GM21381 (cell line): ENCODE results near the gene URB1.
"Not testable (repeated sequence)": the region's sequence is repeated elsewhere in the genome, so short reads cannot be mapped to it uniquely, and the experiment has no call there.

Experiments
- ATAC-seq: cut with Tn5 transposase; IDR thresholded peaks from one replicate; pipeline ENCODE4 v1.9.1; 2021; ENCODE audit warnings: mild to moderate bottlenecking, moderate library complexity; ENCODE audit not compliant: unreplicated experiment

The URB1 gene

DNA sequence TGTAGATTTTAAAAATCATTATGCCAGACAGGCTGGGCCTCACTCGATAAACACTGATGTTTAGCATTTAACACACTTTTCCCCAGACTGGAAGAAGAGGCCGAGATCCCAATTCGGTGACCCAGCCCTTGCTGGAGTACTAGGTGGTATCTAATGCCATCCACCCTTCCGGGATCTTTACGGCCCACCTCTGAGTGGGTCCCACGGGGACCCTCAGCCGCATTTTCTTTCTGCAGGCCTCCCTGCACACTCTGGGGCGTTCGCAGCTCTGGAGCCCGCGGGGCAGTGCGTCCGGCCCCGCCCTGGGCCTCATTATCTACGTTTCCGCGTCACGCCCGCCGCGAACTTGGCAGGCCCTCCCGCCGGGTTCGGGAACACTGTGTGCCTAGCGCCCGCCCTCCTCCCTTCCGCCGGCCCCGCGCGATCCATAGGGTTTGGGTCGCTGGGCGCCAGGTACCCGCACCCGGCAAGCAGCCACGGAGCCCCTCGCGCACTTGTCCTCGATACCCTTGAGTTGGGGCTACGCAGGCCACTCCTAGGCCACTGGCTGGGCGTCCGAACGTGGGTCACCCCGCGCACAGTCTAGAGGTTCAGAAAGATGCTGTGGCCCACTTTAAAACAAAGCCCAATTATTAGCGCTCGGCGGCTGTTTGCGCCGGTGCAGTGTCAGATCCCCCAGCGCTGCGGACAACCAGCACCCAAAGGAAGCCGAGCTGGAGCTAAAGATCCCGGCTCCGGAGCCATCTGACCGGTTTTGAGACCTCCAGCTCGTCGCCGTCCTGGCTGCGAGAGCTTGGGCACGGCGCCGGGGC lies 18.7 kb upstream of the URB1 start:
- no peak for ATAC-seq

DNA sequence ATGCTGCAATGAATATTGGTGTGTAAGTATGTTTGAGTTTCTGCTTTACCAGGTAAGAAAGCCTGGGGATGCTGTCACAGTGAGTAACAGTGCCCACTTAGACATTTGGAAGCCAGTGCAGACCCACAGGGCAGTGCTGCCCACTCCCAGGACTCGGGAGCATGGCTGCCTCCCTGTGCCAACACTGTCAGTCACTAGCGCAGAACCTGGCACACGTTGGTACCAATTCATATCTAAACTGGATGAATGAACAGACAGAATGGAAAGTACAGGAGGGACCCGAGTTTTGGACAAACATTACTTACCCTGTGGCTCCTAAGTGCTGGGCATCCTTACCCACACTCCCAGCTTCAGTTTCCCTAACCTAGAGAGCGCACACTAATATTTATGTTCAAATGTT lies 18.1 kb upstream of the URB1 start:
- no peak for ATAC-seq

DNA sequence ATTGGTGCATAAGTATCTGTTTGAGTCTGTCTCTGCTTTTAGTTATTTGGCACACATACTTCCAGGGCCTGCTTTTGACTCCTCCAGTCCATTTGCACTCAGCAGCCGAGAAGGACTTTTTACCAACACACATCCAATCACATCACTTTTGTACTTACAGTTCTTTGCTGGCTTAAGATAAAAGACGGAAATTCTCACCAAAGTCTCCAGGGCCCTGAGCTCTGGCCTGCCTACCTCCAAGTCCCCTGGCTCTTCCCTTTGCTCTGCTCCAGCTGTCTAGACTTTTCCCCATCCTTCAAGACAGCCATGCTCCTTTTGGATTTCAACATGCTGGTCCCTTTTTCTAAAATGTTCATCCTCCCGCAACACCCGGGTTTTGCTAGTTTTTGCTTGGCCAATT lies 17.5 kb upstream of the URB1 start:
- no peak for ATAC-seq

DNA sequence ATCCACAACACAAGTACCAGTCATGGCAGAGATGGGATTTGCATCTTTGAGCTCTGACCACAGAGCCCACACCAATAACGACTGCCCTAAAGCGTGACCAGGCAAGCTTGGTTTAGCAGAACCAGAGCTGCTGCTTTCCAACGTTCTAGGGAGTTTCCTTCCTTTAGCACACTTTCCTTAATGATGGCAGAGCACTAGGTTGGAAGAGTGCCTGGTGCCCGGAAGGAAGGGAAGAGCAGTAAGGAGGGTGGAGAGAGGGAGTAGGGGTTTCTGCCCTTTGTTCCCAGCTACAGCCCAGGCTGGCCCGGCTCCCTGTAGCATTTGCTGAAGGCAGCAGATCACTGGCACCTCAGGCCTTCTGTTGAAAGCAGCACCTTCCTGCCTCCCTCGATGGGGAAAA lies 13.6 kb upstream of the URB1 start:
- no peak for ATAC-seq

DNA sequence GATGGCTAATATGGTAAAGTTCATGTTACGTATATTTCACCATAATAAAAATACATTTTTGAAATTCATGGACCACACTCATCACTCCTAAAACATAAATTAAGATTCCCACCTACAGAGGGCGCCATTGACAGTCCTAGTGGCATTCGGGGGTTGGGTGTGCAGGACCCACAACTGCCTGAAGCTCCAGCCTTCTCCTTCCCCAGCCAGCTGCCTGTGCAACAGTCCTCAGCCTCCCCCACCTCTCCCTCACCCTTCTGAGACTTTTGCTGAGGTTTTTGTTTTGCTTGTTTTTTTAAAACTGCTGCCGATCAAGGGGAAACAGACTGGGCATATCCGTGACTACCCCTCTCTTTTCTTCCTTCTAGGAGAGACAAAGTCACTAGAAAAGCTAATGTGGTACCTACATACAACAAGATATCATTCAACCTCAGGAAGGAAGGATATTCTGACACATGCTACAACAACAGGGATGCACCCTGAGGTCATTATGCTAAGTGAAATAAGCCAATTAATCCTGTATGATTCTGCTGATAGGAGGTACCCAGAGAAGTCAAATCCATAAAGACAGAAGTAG lies 10.5 kb upstream of the URB1 start:
- ATAC-seq, result no peak

DNA sequence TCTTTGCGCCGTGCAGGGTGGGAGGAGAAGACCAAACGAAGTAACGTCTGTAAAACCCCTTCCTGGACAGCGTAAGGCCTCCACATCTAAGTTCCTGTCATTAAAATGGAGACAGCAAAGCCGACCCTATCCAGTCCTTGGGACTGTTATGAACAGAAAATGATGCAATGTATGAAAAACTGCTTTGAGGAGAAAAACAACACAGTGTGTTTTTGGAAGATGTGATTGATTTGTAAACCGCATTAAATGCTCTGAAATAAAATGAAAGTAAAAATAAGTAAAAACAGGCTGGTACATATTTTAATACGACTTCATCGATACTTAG lies 827 bp upstream of the URB1 start:
- no peak for ATAC-seq

DNA sequence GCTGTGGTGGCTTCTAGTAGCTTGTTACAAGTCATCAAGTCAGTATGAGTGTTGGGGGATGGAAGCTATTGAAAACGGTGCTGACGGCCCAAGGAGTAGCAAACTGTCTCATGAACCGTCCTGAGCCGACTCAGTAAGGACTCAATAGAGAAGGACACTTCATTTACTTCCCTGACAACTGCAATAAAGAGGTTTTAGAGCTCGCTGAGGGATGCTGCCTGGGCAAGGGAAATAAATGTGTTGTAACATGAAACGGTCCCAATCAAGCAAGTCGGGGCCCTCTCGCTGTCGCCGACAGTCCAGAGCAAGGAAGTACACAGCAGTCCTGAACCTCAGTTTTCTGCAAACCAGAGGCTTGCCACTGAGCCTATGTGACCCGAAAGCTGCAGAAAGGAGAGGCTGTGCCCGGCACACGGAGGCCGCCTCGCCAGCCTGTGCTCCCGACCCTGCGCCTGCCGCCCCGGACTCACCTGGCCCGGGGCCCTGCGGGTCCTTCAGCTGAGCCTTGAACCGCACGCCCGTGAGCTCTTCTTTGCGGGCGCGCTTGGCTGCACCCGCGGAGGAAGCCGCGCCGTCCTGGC lies 423 bp downstream of the URB1 start:
- no peak for ATAC-seq

DNA sequence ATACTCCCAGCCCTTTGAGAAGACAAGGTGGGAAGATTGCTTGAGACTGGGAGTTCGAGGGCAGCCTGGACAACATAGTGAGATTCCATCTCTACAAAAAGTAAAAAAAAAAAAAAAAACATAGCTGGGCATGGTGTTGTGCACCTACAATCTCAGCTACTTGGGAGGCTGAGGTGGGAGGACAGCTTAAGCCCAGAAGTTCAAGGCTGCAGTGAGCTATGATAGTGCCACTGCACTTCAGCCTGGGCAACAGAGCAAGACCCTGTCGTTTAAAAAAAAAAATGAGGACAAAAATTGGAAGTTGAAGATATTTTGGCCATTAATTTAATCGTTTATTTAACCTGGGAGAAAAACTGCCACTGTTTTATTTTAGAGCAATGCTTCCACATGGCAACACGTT lies 1.1 kb downstream of the URB1 start:
- ATAC-seq, result no peak

DNA sequence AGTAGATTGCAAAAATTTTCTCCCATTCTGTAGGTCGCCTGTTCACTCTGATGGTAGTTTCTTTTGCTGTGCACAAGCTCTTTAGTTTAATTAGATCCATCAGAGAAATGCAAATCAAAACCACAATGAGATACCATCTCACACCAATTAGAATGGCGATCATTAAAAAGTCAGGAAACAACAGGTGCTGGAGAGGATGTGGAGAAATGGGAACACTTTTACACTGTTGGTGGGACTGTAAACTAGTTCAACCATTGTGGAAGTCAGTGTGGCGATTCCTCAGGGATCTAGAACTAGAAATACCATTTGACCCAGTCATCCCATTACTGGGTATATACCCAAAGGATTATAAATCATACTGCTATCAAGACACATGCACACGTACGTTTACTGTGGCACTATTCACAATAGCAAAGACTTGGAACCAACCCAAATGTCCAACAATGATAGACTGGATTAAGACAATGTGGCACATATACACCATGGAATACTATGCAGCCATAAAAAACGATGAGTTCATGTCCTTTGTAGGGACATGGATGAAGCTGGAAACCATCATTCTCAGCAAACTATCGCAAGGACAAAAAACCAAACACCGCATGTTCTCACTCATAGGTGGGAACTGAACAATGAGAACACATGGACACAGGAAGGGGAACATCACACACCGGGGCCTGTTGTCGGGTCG lies 2.1 kb downstream of the URB1 start:
- not testable (repeated sequence) for ATAC-seq

DNA sequence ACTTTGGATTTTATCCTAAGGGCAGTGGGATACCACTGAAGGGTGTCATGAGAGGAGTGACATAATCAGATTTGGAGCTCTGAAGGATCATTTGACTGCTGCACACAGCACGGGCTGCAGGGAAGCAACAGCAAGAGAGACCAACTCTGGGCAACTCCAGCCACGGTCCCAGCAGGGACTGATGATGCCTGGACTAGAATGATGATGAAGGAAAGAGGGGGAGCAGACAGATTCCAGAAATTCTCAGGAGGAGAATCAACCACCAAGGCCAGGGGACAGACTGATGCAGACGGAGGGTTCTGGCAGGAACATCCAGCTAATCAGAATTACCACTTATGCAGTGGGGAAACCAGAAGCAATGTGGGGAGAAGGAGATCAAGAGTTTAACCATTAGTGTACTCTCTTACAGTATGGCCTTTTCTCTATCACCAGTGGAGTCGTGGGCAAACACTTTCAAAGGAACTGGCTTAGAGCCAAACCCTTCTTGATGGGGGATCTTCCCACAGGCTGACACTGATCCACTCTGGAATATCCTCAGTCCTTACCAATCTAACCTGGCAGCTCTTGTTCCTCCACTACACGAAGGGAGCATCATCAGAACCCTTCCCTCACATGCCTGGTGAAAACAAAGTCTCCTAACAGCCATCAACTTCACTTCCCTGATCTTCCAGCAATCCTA lies 3.3 kb downstream of the URB1 start:
- ATAC-seq, result no peak

DNA sequence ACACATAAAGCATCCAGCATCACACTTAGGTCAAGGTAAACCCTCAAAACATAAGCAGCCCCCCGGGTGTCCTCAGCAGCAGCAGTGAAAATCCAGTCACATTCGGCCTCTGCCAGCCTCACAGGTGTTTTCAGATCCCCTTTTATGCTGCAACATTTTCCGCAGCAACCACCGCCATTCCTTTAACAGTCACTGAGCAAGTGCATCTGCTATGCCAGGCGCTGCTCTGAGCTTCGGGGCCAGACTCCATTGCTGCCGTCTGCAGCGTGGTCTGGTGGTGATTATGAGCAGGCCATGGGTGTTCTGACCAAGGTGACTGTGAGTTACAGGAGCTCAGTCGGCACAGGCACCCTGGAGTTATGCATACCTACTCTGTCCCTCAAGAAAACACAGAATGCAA lies 4.5 kb downstream of the URB1 start:
- no peak for ATAC-seq

DNA sequence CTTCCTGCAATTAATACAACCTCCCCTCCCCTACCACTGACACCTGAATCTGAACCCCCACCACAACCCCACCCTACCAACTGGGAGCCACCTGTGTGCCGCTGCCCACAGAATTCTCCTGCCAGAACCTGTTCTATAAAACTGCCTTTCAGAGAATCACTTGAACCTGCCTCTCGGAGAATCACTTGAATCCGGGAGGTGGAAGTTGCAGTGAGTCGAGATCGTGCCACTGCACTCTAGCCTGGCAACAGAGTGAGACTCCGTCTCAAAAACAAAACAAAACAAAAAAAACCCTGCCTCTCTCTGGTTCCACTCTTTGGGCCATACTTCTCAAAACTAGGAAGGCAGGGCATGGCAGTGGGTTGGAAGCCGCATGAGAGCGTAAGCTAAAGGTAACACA lies 5.7 kb downstream of the URB1 start:
- ATAC-seq, result no peak

DNA sequence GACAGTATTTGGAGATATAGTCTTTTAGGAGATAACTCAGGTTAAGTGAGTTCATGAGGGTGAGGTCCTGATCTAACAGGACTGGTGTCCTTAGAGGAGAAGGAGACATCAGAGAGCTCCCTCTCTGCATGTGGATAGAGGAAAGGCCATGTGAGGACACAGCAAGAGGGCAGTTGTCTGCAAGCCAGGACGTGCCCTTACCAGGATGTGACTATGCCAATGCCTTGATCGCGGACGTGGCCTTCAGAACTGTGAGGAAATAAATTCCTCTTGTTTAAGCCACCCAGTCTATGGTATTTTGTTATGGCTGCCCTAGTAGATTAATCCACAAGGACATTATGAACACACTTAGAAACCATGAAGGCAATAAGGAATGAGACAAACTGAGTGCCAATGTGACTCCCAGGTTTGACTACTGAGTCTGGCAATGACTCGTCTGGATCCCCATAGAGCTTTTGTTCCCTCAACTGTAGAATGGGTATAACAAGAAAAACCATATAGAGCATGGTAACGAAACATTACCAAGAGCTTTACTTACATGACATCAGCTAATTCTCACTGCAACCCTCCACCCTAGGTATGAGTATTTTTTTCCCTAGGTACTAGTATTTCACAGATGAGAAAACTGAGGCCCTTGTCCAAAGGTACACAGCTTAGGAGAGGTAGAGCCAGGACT lies 6.5 kb downstream of the URB1 start:
- no peak for ATAC-seq

DNA sequence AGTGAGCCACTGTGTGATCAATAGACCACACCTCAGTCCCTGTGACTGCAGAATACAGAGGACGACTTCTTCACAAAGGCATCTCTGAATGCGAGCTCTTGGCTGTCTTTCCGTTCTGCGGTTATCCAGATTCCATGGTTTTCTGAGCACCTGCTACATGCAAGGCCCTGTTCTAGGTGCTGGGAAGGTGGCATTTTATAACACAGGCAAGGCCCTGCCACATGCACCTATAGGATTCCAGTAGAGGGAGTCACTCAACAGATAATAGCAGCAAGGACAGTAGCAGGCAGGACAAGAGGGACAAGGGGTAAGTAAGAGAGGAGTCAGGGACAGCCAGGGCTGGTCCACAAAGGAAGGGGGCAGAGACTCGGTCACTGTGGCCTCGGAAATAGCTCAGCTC lies 9.0 kb downstream of the URB1 start:
- no peak for ATAC-seq

DNA sequence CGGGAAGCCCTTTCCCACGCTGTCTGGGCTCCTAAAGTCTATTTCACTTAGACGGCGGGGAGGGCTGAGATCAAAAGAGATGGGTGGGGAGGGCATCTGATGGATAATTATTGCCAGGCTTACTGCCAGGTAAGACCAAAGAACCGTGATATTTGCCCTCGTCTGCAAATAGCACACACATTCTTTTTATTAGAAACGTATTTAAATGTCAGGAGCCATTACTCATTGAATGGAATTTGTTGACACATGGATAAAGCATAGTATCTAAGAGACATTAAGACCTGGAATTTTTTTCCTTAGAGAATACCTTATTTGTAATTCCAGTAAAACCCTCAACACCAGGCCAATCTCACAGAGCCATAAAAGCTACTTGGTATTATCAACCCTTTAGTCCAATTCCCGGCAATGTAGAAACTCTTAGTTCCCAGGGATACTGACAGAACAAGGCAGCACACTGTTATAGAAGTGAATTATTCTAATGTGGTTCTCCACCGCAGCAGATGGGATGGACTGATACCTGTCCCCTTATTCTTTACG lies 10.6 kb downstream of the URB1 start:
- ATAC-seq, result no peak

DNA sequence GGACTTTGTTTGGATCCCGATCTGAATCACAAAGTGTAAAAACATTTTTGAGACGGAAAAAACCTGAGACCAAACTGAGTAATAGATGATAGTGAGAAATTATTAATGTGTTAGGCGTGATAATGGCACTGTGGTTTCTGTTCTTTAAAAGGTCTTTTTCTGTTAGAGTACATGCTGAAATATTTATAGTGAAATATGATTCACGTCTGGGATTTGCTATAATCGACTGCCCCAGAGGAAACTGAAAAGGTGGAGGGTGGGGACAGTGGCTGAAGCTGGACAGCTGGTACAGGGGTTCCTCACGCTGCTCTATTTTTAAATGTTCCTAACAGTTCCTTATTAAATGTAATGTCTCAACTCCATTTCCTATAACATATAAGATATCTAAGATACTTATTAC lies 11.2 kb downstream of the URB1 start:
- no peak for ATAC-seq

DNA sequence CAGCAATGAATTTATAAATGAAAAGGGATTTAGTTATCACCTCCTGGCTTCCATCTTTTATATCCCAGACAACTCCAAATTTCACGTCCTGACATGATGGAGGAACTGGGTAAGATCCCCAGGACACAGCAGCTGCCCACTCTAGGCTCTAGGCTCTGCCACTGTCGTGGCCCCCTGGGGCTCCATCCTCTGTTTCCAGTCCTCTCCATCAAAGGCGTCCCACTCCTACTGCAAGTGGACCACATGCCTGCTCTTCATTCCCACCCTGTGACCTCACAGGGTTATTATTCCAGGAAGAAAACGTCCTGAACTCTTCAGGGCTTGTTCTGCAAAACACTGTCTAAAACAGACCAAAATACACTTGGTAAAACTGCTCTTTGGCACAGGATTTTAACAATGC lies 11.9 kb downstream of the URB1 start:
- ATAC-seq, result no peak

DNA sequence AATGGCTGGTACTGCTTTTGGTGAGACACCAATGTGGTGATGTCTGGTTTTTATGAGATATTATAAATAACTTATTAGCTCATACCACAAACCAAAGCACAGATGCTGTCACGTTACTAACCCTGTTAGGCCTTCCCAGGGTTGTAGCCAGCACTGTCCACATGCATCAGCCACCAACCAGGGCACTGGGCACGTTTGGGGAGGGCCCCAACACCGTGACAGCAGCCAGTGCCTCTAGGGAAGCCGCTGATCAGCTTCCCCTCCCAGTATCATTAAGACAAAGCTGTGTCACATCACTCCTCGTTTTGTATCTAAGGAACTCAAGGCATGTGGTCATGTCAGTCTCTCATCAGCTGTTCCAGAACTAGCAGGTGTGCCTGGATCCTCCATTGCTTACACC lies 13.9 kb downstream of the URB1 start:
- ATAC-seq, result no peak

DNA sequence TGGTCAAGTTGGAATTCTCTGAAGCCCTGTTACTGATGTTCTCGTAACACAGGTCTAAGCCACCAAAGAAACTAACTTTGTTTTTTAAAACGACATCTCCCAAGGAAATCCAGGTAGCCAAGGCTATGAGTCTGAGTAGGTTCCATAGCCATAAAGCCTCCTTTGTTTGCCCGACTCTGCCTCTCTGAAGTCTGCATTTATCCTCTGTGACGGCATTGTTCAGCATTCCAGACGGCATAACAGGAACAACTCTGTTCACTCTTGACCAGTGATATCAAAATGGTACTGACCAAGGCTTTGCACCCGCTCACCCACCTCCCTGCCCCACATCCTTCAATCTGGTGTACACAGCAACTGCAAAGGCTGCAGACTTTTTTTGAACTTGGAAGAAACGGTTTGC lies 14.8 kb downstream of the URB1 start:
- ATAC-seq, result no peak

DNA sequence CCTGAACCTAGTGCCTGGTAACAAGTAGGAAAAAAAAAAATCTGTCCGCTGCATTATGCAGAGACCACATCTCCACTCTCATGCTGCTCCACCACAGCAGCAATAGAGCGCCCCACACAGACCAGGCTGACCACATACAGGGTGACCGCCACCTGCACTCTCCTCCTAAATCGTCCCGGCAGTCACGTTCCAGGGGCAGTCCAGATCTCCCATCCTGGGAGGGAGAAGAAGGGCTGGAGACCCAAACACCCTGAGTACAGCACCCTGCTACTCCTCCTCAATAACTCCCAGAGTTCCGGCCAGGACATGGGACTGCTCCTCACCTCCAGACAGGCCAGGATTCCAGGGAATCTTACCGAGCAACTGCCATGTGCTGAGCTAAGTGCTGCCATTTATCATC lies 15.3 kb downstream of the URB1 start:
- no peak for ATAC-seq

DNA sequence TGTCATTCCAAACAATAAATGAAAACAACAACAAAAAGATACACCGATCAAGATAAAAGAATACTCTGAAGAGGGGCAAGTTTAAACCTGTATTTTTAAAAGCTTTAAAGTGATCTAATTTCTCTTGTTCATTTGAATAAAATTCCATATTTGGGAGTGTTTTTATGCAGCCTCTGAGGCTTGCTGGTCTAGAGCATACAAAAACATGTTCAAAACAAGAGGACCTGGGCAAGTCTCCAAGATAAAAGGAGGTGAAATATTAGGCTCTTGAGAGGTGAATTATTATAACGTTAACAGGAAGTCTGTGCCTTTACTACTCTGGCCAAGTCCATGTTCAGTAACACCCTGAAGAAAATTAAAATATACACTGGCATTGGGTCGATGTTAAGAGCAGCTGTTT lies 20.1 kb downstream of the URB1 start:
- ATAC-seq, result no peak
